HG03108 (cell line): ENCODE data around the gene MED25.

Experiments used
- ATAC-seq: cut with Tn5 transposase; IDR thresholded peaks from one replicate; pipeline ENCODE4 v1.9.1; 2021; ENCODE audit warnings: moderate library complexity; ENCODE audit not compliant: unreplicated experiment

MED25 gene

DNA sequence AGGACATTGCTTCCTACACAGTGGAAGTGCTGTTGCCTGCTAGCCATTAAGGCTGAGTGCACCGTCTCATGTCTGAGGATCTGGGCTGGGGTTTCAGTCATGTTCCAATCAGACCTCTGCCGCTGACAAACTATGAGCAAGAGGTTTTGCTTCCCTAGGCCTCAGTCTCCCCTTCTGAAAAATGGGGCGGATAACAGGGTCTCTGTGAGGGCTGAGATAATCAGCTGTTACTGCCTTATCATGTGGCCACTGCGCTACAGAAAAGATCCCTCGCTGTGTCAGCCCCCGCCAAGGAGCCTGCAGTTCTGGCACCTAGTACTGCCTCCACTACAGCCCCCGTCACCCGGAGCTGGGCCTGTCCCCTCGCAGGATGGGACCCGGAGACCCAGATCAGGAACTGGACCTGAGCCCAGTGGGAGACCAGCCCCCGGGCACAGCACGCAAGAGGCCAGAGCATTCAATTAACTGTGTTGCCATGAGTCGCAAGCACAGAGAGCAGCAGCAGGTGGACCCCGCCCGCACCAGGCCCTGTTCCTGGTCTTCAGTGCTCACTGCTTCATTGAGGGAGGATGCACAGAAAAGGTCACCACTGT, 52.3 kb downstream of the MED25 start:
- no peak for ATAC-seq

DNA sequence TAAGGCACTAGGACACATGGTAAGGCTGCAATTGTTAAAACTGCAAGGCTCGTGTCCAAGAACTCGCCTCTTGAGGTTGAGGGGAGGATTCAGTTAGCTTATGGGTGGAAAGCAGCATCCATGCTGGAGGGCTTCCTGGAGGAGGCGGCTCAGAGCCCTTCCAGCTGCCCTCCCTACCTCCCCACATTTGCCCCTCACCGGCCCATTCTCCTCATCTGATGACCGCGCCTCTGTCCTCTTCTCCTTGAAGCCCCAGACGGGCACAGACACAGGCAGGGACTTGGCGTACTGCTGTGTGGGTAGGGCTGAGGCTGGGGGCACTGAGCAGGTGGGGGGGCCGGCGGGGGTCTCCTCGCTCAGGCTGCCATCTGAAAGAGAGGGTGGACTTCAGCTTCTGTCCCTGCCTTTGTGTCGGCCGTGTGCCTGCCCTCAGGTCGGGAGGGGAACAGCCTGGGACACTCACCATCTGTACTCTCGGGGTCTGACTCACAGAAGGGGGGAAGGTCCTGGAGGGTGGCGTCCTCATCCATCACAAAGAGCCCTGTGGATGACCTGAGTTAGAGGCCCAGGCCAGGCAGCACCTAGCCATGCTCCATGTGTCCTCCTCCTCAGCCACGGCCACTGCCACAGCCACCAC, 53.4 kb downstream of the MED25 start:
- ATAC-seq = no peak

DNA sequence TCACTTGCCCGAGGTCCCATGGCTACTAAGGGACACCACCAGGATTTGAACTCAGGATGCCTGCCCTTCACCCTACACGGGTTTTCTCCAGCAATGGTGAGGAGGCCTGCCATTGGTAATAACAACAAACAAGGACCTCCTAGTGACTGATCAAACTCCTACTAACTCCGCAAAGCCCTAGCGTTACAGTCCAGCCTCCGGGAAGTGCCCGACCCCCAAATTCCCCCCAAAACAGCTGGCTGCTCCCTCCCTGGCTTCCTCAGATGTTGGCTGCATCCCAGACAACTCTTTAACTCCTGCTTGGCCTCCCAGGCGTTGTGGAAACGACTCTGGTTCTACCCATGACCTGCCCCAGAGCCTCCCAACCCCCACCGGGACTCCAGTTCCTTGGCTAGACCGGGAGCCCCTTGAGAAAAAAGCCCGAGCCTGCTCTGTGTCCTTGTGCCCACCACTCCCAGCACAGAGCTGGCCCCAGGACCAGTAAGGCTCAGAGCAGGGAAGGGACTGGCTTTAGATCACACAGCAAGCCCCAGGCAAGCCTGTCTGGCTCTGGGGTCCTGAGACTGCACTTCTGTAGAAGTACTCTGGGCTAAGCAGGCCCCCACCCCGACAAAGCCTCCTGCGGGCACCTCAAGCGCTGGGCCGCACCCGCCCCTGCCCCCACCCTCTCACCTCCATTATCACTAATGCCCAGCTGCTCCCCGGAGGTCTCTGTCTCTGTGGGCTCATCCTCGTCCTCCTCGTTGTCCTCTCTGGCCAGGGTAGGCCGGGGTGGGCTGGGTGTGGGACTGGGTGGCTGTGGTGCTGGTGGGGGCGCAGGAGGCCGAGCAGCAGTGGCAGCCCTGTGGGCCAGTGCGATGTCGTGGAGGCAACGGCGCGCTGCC, 54.4 kb downstream of the MED25 start:
- no peak for ATAC-seq

DNA sequence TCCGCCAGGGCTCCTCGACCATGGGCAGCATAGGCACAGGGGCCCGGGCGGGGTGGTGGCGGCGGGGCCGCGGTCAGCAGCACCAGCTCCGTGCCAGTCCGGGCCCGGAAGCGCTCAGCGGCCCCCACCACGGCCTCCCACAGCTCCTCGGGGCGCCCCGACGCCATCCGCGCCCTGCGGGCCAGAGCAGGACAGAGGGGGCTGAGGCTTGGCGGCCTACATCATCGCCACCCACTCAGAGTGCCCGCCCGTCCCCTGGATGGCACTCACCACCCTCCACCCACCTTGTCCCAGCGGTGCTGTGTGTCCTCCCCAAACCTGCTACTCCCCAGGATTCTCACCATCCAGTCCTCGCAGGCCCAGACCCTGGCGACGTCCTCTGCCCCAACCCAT, 55.0 kb downstream of the MED25 start:
- no peak for ATAC-seq

DNA sequence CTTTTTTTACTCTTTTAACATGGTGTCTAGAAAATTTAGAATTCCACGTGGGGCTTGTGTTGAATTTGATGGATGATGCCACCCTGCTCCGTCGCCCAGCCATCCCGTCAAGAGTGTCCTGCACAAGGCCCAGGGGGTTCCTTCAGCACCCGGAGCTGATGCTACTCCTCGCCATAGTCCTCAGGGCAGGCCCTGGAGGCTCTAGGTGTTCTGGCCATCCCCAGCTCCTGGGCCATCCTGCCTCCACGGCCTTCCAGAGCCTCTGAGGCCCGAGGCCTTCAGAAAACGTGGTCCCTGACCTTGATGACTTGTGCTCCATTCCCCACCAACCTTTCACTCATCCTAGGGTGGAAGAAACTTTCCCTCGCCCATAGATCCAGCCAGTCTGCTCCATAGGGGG, 55.7 kb downstream of the MED25 start:
- ATAC-seq = no peak

DNA sequence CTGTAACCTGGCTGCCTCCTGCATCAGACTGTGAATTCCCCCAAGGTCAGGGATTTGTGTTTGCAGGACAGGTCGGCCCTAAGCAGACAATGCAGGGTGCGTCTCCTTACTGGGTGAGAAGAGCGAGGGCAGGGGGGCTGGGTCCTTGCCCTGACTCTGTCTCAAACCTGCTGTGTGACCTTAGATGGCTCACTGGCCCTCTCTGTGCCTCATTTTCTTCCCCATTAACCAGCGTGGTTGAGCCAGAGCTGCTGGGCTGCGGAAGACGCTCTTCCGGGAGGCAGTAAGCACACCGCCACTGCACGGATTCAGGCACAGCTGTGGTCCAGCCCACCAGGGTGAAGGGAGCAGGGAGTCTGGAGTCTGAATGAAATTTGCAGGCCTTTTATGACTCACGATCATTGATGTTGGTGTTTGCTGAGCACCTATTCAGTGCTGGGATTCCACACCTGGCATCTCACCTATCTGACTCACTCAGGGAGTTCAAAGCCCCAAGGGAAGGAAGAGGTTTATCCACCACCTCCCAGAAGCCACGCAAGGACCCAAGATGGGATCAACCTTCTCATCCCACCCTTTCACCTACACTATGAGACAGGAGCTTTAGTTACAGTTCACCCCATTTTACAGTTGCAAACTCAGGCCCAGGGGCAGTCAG, 56.5 kb downstream of the MED25 start:
- ATAC-seq = no peak

DNA sequence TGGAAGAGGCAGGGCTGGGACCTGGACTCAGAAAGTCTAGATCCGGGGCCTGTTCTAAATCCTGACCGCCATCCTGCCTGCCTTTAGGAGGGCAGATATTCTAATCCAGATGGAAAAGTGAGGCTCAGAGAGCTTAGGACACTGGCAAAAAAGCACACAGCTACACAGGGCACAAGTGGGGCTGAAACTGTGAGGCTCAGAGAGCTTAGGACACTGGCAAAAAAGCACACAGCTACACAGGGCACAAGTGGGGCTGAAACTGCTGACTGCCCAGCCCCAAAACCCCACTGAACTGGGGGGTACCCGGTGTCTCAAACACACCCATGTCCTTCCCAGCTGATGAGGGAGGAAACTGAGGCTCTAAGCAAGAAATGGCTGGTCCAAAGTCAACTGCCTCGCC, 57.1 kb downstream of the MED25 start:
- no peak for ATAC-seq

DNA sequence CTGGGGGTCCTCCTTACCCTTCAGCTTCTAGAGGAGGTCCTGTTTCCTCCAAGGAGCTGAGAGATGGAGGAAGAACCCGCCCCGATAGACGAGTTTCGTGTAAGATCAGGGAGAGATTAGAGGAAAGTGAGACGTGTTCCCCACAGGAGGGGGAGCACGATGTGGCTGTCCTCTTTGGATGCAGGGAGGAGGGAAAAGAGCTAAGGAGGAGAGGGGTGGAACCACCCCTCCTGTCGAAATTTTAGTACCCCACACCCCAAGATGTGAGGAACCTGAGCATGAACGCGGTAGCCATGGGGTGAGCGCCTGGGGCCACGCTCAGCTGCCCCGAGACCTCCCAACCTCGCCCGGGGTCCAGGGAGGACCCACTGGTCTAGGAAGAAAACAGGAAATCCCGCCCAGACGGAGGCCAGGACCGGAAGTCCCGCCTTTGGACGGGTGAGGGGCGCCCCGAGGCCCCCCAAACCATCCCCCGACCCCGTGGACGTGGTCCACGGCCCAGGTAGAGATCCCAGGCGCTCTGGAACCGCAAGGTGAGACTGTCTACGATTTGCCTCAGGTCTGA, 57.9 kb downstream of the MED25 start:
- ATAC-seq = no peak

DNA sequence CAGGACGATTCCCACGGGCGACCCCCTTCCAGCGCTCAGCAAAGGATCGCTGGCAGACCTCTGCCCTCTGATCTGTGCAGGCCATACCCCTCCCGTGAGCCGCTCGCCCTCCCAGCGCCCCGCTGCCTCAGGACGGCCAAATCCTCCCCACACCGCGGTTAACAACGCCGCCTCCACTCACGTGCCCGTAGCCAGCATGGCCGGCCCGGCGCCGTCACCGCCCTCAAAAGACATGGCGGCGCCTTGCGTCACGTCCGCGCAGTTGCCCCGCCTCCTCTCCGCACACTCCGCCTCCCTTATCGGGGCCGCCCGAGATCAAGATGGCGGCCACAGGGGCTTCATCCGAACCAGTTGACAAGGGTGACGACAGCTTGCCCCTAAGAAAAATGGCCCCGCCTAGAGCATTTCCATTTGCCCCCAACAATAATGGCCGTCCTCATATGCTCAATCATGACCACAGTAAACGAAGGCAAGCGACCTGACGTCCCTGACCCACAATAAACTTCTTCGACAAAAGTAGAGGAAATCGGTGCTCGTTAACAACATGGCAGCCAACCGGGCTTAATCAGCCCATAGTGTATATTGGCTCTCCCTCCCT, 58.4 kb downstream of the MED25 start:
- ATAC-seq = peak; percentile 38

DNA sequence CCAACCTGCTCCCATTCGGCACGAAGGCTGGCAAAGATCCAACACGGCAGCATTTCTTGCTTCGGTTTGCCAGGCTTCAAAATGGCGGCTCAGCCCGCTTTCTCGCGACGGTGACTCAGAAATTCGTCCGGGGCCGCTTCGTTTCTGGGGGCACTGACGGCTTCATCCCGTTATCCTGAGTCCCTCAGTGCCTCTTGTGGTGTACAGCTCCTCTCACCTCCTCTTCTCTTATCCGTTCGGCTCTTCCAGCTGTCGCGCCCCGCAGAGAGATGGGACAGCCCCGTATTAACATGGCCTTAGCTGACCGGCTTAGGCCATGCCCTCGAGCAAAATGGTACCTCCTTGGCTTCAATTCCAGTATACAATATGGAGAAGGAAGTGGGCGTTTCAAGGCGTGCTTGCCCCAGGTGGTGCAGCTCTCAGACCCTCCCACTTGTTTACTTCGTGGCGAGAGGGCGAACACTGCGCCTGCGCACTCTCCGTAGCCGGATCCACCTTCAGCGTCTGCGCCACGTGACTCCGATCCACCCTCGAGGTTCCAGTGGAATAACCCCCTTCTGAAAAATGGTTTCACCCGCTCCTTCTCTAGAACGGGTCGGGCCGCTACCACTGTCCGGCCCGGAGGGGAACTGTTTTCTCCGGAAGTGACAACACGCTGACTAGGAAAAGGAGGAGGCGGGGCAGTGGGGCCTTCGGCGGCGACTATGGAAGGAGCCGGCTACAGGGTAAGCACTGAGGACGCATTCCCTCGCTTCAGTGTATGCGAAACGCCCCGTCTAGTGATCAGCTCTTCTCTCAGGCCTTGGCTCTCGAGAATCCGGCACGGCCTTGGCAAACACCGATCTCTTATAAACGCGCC, 59.2 kb downstream of the MED25 start, which contains the start of the genes AKT1S1 and TBC1D17:
TSS of gene AKT1S1 (minus strand) at position 336 of the 859 bp plus-strand sequence. CDS start 4,060 bp downstream, outside the sequence.
TSS of gene TBC1D17 (plus strand) at position 683 of the 859 bp plus-strand sequence. CDS start at position 705, 22 bp downstream.
- ATAC-seq = peak; percentile 60

DNA sequence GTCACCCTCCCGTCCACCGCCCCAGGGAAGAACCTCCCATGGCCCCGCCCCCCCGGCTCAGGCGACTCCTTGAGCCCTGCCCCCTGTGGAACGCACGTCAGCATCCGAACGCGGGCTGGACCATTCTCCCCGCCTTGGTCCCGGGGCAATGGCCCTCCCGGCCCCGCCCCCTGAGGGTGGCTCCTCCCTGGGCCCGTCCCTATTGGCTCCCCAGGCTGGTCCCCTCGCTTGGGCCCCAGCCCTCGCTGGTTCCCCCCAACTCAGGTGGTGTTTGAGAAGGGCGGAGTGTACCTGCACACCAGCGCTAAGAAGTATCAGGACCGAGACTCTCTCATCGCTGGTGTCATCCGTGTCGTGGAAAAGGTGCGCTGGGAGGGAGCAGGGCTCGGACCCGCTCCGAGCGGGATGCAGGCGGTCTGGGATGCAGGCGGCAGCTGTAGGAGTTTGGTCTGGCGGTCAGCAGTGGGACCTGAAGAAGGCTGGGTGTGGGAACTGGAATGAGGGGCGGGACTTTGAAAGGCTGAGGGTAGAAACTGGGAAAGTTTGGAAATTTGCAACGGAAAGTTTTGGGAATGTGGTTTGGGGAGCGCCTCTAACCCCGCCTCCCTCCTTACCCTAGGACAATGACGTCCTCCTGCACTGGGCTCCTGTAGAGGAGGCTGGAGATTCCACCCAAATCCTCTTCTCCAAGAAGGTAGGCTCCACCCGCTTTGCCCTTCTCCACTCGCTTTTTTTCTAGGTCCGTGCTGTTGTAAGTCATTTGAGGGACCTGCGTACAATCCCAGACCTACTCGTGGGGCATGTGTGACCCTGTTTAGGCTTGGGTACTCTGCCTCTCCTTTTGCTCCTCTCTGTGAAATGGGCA, 60.0 kb downstream of the MED25 start:
- ATAC-seq = peak; percentile 49

DNA sequence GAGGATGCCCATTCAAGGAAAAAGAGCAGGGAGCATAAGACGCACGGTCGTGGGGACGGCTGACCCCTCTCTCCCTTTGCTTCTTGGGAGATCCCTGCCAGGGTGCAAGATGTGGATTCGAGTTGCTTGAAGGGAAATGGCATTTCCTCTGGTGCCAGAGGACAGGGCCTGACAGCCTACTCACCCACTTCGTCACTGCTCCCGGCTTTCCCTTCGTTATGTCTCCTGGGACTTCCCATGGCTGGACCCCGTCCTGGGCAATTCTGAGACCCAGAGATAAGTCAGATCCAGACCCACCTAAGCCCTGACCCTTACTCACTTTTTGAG, 60.6 kb downstream of the MED25 start:
- no peak for ATAC-seq

DNA sequence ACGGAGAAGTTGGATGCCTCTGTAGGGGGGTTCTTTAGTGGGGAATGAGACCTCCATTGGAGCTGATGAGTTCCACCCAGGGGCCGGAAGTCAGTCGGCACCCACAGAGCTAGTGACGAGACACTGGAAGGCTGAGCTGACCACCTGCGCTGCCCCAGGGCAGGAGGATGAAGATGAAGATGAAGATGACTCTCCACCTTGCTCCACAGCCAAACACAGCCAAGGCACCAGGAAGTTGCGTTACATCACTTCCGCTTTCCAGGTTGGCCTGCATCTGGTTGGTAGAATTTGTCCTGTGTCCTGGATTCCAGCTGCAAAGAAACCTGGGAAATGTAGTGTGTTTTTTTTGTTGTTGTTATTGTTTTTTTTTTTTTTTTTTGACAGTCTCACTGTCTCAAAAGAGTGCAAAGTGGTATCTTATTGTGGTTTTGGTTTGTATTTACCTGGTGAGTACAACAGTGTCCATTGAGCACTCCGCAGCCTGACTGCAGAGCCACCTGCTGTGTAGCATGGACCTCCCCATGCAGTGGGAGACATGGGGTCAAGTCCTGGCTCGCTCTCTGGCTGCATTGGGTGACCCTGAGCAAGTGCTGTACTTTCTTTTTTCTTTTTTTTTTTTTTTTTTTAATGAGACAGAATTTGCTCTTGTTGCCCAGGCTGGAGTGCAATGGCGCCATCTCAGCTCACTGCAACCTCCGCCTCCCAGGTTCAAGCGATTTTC, 61.3 kb downstream of the MED25 start:
- no peak for ATAC-seq

DNA sequence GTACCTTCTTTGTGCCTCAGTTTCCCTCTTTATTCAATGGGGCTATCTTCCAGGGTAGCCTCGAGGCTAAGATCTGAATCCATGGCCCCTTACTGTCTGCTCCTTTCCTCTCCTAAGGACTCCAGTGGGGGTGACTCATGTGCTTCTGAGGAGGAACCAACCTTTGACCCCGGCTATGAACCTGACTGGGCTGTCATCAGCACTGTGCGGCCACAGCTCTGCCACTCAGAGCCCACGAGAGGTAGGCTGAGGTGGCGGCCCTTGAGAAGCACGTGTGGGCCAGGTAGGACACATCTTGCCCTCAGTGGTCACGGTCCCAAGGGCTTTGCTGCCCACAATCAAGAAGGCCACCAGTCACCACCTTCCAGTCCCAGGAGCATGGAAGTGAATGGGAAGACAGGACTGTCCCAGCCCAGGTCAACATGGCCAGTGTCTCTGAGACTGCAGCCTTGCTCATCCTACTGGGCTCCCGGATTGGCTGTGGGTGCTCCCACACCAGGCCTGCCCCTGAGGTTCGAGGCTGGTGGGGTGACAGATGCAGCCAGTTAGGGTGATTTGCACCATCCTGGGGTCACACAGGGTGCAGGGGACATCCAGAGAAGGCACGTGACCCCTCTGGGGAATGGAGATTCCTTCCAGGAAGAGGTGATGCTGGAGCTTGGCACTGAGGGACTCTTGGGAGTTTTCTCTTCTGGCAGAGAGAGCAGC, 62.2 kb downstream of the MED25 start:
- no peak for ATAC-seq

DNA sequence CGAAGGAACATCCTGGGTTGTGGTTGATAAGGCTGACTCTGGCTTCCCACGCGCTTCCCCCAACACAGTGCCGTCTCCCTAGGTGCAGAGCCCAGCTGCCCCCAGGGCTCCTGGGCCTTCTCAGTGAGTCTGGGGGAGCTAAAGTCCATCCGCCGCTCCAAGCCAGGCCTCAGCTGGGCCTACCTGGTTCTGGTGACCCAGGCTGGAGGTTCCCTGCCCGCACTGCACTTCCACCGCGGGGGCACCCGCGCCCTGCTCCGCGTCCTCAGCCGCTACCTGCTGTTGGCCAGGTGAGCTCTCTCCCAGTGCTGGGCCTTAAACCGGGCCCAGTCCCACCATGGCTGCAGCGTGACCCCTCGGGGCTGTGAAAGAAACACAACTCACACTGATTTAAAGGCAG, 63.1 kb downstream of the MED25 start:
- no peak for ATAC-seq

DNA sequence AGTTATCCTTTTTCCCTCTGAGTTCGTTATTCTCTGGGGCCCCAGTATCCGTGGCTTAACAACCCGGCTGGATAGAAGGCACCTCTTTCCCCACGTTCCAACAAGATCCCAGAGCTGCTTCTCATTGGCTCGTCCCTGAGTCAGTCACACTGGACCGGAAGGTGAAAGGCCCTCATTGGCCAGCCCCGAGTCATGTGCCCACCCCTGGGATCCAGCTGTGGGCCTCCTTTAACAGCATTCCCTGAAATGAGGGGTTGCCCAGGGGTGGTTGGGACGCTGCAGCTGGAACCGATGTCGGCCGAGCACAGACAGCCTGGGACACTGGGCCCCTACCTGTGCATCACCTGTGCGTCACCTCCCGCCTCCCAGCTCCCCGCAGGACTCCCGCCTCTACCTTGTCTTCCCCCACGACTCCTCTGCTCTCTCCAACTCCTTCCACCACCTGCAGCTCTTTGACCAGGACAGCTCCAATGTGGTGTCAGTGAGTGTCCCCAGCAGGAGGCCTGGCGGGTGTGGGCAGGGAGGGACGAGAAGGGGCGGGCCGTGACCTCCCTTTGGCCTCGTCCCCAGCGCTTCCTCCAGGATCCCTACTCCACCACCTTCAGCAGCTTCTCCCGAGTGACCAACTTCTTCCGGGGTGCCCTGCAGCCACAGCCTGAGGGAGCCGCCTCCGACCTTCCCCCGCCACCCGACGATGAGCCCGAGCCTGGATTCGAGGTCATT, 63.7 kb downstream of the MED25 start:
- no peak for ATAC-seq

DNA sequence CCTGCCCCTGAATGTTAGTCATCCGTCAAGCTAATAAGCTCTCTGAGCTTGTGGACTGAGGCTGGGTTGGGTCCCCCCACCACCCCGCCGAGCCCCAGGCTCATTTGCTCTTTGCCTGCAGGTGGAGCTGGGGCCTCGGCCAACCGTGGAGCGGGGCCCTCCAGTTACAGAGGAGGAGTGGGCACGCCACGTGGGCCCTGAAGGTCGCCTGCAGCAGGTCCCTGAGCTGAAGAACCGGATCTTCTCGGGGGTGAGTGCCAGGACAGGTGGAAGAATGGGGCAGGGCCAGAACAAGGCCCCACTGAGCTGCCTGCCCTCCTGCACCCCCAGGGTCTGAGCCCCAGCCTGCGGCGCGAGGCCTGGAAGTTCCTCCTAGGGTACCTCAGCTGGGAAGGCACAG, 64.6 kb downstream of the MED25 start:
- ATAC-seq = no peak
